T-helper 2 cell treated with Interferon-gamma antibody and Interleukin-4, amounts not matched to agents 100 ng/mL and 5 ng/mL, for 36 hours (primary cell): ENCODE results near the gene TTC28. TPM values are rescaled to one million over a fixed set of nuclear protein-coding genes. Genes with fewer than 3 reads are reported as not detected.

Experiments
- intact Hi-C: fragments of 100-400 bp; cut with micrococcal nuclease; formaldehyde crosslinking; loops from one replicate; pipeline ENCODE4 v1.15.1; 2023
- total RNA-seq: library from RNA; stranded (reverse); gene quantifications from 2 replicates; pipeline ENCODE4 v1.2.3, GENCODE V29; 2022

The TTC28 gene
- total RNA-seq, 1 donor from 2014 or later, result 1.1 TPM

DNA sequence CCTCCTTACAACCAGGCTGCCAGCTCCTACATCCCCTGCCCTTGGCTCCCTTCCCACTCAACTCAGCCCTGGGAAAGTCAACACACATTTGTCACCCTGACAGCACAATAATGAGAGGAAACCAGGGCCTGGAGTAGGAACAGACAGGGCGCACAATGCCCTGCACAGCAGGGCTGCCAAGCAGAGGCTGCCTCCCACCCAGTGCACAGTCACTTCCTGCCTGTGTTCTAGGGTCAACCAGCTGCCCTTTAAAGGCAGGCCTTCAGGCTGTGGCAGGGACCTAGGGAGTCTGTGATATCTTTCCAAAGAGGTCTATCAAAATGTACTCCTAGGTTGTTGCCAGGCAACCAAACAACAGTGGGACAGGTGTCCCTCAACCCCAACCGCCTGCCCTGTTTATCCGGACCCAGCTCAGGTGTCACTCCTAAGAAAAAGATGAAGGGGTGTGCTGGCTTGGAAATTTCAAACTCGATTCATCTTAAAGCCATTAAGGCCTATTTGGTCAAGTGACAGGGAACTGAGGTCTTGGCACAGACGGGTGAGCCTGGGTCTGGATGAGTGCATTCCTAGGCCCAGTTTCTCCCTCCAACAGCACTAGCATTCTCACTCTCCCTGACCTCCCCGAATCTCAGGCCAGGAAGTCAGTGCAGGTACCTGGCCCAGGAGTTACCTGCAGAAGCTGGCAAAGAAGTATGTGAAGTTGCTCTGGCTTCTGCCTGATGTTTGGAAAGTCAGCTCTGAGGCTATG is 650.3 kb downstream of the TTC28 start:
- intact Hi-C loops, result no loop called here

DNA sequence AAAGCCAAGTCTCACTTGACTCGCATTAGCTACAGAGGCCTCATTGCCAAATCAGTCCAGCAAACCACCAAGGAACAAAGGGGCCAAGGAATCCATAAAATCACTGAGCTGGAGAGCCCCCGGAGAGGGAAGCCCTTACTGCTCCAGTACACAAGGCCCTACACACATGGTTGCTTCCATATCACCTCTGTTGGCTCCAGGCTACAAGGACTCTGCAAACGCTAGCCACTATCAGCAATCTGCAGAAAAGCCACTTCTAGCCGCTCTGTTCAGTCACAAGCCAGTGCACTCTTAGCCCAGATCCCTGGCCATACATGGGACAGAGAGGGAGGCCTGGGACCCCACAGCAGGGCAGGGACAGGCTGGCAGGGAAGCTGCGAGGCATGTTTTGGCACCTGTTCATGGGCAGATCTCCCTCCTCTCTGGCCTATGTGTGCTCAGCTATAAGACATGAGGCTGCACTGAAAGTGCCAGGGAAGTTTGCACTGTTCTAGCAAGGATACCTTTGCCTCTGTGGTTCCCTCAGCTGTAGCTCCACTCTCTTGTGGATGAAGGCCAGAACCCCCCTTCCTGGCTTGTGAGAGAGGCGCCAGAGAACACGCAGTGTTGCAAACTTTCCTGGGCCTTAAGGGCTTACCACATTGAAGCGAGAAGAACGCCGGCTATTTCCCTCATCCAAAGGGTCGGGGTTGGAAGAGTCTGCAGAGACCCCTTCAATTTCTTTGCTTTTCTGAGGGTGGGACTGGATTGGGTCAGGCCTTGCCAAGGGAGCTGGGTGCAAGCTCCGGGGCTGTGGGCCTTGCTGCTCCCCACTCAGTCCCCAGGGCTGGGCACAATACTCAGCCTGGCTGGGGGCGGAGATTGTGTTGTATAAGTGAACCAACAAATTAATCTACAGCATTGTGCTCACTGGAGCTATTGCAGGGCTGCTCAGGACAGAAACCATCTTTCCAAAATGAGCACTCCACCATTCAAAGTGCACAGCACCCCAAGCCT is 651.9 kb downstream of the TTC28 start:
- intact Hi-C loops, result no loop called here

DNA sequence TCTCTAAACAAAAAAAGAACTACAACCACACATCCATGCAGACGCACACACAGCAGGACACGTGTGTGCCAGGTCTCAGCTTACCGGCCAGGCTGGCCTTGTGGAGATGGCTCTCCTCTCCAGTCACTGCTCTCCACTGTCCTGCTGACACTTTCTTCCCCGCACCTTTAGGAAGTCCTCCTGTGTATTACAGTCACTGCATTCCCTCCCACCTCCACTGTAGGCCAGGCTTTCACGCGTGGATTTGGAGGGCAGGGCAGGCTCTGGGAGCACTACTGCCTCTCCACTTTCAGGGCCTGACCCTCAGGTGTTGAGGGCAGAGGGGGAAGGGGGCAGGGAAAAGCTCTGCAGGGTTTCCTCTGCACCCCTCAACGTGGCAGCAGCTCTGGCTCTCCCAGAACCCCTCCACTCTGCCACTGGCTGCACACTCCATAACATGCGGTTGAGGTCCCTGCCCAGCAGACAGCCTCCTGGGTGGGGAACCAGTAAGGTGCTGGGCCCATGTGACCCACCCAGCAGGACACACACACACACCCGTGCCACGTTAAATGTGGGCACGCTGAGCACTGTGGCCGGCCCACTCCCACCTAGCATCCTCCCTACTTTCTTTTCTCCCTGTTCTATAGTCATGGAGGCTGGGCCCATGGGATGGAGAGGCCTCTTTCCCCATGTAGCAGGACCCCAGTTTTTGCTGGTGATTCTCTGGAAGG is 653.6 kb downstream of the TTC28 start:
- intact Hi-C loops, result no loop called here

- intact Hi-C loops, result no loop called here
Observed at GRCh38 chr22:28025333-28025732, 654.3 kb downstream of the TTC28 start.

DNA sequence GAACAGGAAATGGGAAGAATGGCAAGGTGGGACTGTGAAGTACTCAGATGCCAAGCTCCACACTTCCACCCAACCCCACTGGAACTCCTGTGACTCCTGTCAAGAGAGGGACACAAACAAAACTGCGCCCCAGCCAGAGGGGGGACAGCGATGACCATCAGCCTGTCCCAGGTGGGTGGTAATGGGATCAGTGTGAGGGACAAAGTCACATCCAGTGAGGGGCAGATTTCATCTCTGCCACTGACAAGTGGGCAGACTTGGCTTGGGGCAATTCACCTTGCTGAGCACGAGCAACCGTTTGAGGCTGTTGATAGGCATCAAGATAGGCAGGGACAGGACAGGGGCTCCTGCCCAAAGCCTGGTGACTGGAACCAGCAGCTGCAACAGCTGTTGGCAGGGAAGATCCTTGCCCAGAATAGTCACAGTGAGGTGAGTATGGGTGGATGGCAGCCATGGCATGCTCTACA is 655.2 kb downstream of the TTC28 start:
- intact Hi-C loops, result no loop called here

- intact Hi-C loops, result no loop called here
Observed at GRCh38 chr22:28023774-28024173, 655.9 kb downstream of the TTC28 start.

DNA sequence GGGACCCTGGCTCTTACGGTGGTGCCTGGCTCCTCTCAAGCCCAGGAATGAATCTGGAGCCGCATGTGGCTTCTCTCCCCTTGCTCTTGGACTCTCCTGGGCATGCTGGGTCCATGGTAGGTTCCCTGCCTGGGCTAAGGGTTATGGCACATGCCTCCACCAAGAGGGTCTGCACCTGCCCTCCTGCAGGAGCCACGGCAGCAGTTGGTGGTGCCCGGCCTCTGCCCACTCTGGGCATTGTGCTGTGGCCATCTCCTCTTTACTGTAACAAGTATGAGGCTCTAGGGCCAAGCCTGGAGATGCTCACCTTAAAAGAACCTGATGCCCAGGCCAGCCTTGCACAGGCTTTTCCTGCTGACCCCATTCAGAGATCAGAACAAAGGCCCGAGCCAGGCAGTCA is 656.6 kb downstream of the TTC28 start:
- intact Hi-C loops, result no loop called here

DNA sequence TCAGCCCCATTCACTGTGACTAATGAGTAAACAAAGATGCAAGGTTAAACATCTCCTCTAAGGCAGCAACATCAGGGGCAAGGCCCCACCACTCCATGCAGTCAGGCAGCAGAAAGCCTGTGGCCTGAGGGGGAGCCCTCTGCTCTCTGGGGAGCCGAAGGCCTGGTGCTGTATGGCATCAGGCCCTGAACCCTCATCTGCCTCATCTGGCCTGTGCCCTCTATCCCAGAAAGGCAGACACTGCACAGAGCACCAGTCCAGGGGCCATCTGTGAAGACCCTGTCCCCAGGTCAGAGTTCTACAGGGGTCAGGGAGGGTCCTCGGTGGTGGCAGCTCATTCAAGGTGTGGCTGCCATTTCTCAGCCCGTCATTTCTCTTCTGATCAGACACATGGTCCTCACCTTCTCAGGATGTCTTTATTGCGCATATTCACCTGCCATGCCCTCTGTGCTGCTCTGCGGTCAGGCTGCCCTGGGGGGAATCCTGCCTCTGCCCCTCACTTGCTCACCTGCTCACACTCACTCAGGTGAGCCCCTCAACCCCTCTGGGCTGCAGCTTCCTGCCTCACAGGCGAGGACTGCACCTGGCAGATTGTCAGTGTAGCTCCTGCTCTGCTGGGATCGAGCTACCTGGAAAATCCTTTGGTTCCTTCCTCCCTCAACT is 657.5 kb downstream of the TTC28 start:
- intact Hi-C loops, result no loop called here

DNA sequence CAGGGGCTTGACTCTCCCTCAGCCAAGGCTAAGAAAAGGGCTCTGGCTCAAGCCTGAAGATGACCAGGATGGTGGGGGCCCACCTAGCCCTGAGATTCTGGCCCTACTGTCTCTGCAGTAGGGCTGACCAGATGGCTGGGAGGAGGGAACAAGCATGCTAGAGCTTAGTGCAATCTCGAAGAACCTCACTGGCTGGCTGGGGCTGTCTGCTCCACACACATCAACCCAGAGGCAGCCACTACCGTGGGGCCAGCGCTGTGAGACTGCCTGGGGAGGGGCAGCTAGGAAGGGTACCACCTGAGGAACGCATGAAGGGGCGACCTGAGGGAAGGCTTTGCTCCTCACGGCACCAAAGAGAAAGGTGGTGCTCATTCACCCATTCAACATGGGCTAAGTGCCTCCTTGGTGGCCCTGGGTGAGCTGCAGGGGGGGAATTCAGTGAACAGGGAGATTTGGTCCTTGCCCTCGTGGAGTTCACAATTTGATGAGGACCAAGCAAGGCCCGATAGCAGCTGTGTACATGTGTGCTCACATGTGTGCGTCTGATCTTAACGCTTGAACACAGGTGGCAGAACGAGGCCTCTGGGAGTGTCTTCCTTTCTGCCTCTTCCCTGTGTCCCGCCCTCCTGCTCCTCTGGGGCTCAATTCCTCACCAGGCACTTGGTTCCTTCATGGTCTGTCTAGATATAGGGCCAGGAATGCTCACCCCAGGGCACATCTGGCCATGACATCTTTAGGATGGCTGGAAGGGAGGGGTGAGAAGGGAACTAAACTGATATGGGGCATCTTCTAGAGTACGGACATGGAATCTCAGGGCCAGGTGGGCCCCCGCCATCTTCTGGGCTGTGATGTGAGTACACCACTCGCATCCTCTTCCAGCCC is 658.3 kb downstream of the TTC28 start:
- intact Hi-C loops, result no loop called here

GRCh38 chr22:28019881-28020861 is 659.5 kb downstream of the TTC28 start:
- intact Hi-C loops, result loop anchor here (1.0 kb wide), 1 partner anchor 422 kb away; no protein-coding TSS in a partner anchor

DNA sequence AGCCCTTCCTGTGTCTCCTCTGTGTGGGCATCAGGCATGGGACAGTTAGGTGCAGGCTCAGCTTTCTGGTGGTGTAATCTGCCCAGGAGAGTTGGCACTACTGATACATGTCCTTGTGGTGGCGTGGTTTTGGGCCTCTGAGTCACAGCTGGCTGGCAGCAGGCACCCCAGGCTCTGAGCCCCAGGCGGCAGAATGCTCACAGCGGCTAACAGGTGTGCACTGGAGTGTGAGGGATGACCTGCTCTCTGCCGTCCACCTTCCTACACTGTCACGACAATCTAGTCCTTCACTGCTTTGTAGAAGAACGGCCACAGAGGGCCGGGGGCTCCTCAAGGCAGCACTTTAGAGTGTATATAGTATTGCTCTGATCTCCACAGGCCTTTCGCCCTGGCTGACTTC is 660.3 kb downstream of the TTC28 start:
- intact Hi-C loops, result no loop called here

DNA sequence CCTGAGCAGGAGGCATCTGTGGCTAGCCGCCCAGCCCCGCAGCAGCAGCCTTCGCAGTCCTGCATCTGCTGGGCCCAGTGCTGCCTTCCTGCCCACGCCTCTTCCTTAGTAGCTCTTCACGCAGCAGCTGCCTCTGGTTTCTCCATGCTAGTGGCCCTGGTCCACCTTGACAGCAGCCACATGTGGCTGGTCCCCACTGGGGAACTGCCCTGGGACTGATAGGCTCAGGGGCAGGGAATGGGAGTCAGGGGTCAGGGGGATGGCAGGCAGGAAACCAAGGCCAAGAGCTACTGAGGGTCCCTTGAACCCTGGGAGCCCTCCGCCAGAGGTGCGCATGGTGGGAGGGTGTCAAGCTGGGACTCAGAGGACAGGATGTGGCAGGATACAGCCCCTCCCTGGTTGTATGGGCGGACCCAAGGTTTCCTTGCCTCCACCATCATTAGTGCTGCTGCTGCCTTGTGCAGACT is 661.1 kb downstream of the TTC28 start:
- intact Hi-C loops, result no loop called here

GRCh38 chr22:28017859-28018258 is 661.8 kb downstream of the TTC28 start:
- intact Hi-C loops, result no loop called here

DNA sequence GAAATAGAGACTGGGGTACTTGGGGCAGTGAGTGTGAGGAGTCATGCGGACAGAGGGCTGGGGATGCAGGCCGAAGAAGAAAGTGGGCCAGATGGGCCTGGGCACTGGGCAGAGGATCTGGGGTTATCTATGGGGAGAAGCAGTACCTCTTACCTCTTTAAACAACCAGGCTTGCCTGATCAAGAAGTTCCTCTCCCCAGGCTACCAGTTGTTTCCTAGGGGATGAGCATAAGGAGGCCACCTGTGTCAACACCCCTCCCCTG is 662.2 kb downstream of the TTC28 start:
- intact Hi-C loops, result no loop called here

- intact Hi-C loops, result no loop called here
Observed at GRCh38 chr22:28016781-28017557, 662.7 kb downstream of the TTC28 start.

DNA sequence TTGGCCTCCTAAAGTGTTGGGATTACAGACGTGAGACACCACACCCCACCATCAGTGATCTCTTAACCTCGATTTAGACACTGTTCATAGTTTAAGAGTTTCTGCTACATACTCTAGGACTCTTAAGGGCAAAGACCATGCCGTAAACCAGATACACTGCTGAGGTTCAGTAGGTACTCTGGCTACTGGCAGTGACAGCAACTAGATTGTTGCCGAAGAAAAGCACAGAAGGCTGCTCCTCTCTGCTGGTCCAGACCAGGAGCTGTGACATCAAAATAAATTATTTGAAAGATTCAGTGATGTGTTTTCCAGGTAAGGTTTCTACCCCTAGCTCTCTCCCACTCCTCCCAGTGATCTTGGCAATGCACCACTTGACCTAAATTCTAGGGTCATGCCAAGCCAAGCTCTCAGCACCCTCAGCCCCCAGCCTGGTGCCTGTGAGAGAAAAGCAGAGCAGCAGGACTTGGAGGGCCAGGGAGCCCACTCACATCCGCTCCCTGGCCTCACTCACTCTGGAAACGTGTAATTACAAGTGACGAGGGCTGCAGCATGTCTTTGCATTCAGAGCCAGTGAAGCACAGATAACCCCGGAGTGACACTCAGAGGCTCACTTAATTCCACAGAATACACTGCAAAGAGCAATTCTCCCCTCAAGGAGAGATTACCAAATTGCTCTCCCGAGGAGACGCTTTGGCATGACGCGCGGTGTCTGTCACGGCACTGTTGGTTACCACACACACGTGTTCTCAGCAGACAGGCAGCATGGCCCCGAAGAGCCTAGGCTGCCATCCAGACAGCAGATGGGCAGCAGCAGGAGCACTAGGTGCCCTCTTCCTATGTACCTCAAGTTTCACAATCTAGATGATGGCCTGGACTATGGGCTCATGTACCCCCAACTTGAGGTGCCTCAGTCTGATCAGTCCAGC is 663.7 kb downstream of the TTC28 start:
- intact Hi-C loops, result no loop called here

GRCh38 chr22:28015046-28015425 is 664.6 kb downstream of the TTC28 start:
- intact Hi-C loops, result no loop called here
